Activated CD4-positive, alpha-beta T cell treated with anti-CD3 and anti-CD28 coated beads, Interleukin-2, amount 10 ng/mL, durations not matched to agents 24 days and 14 days (primary cell): Measurements from ENCODE around the gene CYP24A1. TPM values are rescaled to one million over a fixed set of nuclear protein-coding genes. Genes with fewer than 3 reads are reported as not detected.

Source experiments
- DNase-seq: peaks from one replicate; pipeline ENCODE4 v3.0.0; 2022
- H3K27ac Mint-ChIP-seq: one replicate; pipeline ENCODE4 v1.8.0; 2022; ENCODE audit warnings: mild to moderate bottlenecking, mixed read lengths
- H3K27me3 Mint-ChIP-seq: one replicate; pipeline ENCODE4 v1.8.0; 2022; ENCODE audit warnings: mixed read lengths
- H3K36me3 Mint-ChIP-seq: one replicate; pipeline ENCODE4 v1.8.0; 2022; ENCODE audit warnings: low read depth, mild to moderate bottlenecking, mixed read lengths
- H3K4me1 Mint-ChIP-seq: one replicate; pipeline ENCODE4 v1.8.0; 2021; ENCODE audit warnings: mixed read lengths
- H3K4me3 Mint-ChIP-seq: one replicate; pipeline ENCODE4 v1.8.0; 2022; ENCODE audit warnings: mild to moderate bottlenecking, moderate library complexity, mixed read lengths
- H3K9me3 Mint-ChIP-seq: one replicate; pipeline ENCODE4 v1.8.0; 2021; ENCODE audit warnings: mixed read lengths
- intact Hi-C: fragments of 100-400 bp; cut with micrococcal nuclease; formaldehyde crosslinking; loops from one replicate; pipeline ENCODE4 v1.15.1; 2023
- total RNA-seq: library from RNA; stranded (reverse); gene quantifications from 2 replicates; pipeline ENCODE4 v1.2.3, GENCODE V29; 2022

Gene CYP24A1
- total RNA-seq, 1 donor from 2014 or later, result not detected

GRCh38 chr20:54177378-54177777, 3.6 kb upstream of the CYP24A1 start:
- Mint-ChIP-seq H3K9me3 (no peaks in the 10 kb centered on the region), H3K27ac (no peak overlapping the region), H3K4me3 (no peak overlapping the region), H3K4me1 (peaks cover 13% of the 10 kb centered on the region), H3K36me3 (no peaks in the 10 kb centered on the region), H3K27me3 (peaks cover 44% of the 10 kb centered on the region)
- intact Hi-C loops, result no loop called here
- no peak for DNase-seq

DNA sequence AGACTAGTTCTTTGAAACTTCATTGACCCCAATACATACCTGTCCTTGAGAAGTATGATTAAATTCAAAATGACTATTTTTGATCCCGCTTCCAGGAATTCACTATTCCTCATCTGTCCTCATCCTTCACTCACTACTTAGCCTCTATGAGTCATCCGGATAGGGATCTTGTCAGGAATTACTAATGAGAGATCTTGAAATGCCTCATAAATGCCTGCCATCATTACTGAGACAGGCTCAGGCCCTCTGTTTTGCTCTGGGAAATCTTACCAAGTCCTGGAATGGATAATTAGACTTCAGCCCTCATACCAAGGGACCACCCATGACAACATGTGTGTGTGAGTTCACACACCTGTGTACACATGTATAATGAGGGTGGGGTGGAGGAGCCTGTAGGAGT, 2.8 kb upstream of the CYP24A1 start:
- Mint-ChIP-seq H3K27ac (no peak overlapping the region), H3K27me3 (peaks cover 52% of the 10 kb centered on the region)

DNA sequence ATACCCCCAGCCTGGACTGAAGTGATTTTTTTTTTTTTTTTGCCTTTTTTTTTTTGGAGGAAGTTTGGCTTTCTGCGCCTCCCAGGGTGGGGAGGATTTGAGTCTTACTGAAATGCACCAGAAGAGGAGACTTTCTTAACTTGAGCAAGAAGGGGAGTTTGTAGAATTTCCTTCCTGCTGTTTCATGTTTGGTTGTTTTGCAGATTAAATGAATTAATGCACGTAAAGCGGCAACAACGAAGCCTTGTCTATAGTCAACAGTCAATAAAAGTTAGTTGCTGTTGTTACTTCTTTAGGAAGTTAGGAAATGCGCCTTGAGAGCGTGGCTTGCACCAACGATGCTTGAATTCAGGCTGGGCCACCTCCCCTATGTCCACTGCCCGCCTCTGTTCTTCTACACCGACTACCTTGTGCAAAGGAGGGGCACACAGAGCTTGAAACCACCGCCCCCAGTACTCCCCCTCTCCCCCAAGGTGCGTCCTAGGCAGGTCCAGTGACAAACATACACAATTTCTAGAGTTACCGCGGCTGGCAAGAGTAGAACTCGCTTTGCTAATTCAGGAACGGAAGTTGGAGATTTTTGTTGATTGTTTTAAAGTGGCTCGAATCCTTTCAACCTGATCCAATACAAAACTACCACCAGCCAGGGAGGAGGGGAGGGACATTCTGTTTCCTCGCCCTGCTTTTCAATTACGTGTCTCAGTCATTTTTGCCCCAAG, 830 bp upstream of the CYP24A1 start:
- DNase-seq, result no peak
- Mint-ChIP-seq H3K9me3 (no peaks in the 10 kb centered on the region), H3K36me3 (no peaks in the 10 kb centered on the region), H3K4me1 (peaks cover 13% of the 10 kb centered on the region), H3K27me3 (peaks cover 63% of the 10 kb centered on the region), H3K4me3 (peak overlapping the region; percentile 70), H3K27ac (no peak overlapping the region)
- intact Hi-C loops, result no loop called here

More for the DNA sequence above, 2.8 kb upstream of the CYP24A1 start:
- no peaks in the 10 kb centered on the region for H3K36me3 Mint-ChIP-seq
- intact Hi-C loops, result no loop called here
- H3K4me1 Mint-ChIP-seq, result peaks cover 13% of the 10 kb centered on the region
- H3K9me3 Mint-ChIP-seq, result no peaks in the 10 kb centered on the region
- no peak for DNase-seq
- H3K4me3 Mint-ChIP-seq, result no peak overlapping the region

- no peak for DNase-seq
- Mint-ChIP-seq H3K4me1 (peaks cover 13% of the 10 kb centered on the region), H3K4me3 (peak overlapping the region; percentile 56)
Measured at GRCh38 chr20:54172856-54173652, 732 bp downstream of the CYP24A1 start.

GRCh38 chr20:54172532-54172855, 1.3 kb downstream of the CYP24A1 start:
- Mint-ChIP-seq H3K27ac (no peak overlapping the region), H3K4me1 (peaks cover 13% of the 10 kb centered on the region), H3K4me3 (peak overlapping the region; percentile 17), H3K9me3 (no peaks in the 10 kb centered on the region), H3K27me3 (peaks cover 76% of the 10 kb centered on the region), H3K36me3 (no peaks in the 10 kb centered on the region)
- no peak for DNase-seq
- intact Hi-C loops, result no loop called here

More at GRCh38 chr20:54172856-54173652, 732 bp downstream of the CYP24A1 start:
- Mint-ChIP-seq H3K9me3 (no peaks in the 10 kb centered on the region), H3K36me3 (no peaks in the 10 kb centered on the region), H3K27me3 (peaks cover 72% of the 10 kb centered on the region), H3K27ac (no peak overlapping the region)
- intact Hi-C loops, result no loop called here

GRCh38 chr20:54170963-54171362, 2.8 kb downstream of the CYP24A1 start:
- DNase-seq, result no peak
- H3K4me1 Mint-ChIP-seq, result peaks cover 13% of the 10 kb centered on the region
- H3K4me3 Mint-ChIP-seq, result no peak overlapping the region
- H3K9me3 Mint-ChIP-seq, result no peaks in the 10 kb centered on the region
- H3K27me3 Mint-ChIP-seq, result peaks cover 79% of the 10 kb centered on the region
- intact Hi-C loops, result no loop called here
- no peak overlapping the region for H3K27ac Mint-ChIP-seq
- no peaks in the 10 kb centered on the region for H3K36me3 Mint-ChIP-seq

- Mint-ChIP-seq H3K9me3 (no peaks in the 10 kb centered on the region), H3K4me1 (peaks cover 13% of the 10 kb centered on the region), H3K27me3 (peaks cover 75% of the 10 kb centered on the region), H3K4me3 (no peak overlapping the region), H3K27ac (no peak overlapping the region), H3K36me3 (no peaks in the 10 kb centered on the region)
- intact Hi-C loops, result no loop called here
- DNase-seq, result no peak
Measured at GRCh38 chr20:54170026-54170471, 3.7 kb downstream of the CYP24A1 start.

DNA sequence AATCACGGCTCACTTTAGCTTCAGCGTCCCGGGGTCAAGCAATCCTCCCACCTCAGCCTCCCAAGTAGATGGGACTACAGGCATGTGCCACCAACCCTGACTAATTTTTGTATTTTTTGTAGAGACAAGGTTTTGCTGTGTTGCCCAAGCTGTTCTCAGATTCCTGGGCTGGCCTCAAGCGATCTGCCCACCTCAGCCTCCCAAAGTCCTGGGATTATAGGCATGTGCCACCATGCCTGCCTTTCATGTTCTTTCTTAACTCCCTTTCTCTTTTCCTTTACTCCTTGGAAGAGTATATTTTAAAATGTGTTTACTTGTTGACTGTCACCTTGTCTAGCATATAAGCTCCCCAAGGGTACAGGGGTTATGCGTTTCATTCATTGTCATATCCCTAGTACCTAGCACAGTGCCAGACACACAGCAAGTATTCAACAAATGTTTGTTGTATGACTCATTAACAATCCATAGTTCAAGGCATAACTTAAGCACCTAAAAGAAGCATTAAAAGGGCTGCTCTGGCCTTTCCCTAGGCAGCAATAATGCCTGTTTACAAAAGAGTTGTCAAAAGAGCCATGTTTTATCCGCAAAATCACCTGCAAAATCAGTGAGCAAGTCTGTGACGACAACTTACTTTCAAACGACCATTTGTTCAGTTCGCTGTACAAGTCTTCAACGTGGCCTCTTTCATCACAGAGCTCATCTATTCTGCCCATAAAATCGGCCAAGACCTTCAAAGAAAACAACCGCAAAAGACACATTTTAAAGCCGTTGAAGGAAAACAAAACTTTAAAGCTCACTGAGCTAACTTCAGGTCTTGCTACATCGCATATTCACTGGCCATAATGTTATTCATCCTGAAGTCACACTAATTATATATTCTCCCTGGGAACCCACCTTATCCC, 4.6 kb downstream of the CYP24A1 start:
- Mint-ChIP-seq H3K4me3 (no peak overlapping the region), H3K36me3 (no peaks in the 10 kb centered on the region), H3K27me3 (peaks cover 67% of the 10 kb centered on the region), H3K9me3 (no peaks in the 10 kb centered on the region), H3K4me1 (peaks cover 6% of the 10 kb centered on the region), H3K27ac (no peak overlapping the region)
- intact Hi-C loops, result no loop called here
- DNase-seq, result no peak

DNA sequence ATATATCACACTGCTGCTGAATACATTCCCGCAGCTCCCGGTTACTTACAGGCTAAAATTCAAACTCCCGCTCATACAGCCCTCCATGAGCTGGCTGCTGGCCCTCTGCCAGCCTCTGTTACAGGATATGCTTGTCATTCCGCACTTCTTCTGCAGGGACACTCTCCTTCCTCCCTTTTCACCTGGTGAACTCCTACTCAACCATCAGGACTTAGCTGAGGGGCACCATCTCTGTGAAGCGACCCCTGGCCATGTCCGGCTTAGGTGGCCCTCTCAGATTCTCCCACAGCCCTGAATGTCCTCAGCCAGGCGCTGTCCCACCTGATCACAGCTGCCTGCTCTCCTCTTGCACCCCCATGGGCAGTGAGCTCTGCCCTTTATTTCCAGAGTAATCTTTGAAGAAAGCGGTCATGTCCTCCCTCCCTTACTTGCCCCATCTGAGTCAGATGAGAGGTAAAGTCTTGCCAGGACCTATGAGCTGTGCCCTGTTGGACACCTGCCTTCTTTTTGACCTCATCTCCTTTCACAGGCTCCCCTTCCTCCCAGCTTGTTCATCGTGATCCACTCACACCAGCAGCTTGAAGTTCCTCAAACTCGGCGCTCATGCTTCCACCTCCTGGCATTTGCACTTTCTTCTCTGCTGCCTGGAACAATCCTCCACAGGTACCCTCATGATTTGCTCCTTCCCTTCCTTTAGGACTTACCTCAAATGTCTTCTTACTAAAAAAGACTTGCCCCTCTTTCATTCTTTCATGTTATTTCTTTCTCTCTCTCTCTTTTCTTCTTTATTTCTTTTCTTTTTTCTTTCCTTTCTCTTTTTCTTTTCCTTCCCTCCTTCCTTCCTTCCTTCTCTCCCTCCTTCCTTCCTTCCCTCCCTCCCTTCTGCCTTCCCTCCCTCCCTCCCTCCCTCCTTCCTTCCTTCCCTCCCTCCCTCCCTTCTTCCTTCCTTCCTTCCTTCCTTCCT, 5.6 kb downstream of the CYP24A1 start:
- Mint-ChIP-seq H3K27me3 (peaks cover 60% of the 10 kb centered on the region), H3K36me3 (no peaks in the 10 kb centered on the region), H3K4me3 (no peak overlapping the region), H3K27ac (no peak overlapping the region), H3K9me3 (no peaks in the 10 kb centered on the region), H3K4me1 (no peaks in the 10 kb centered on the region)
- no peak for DNase-seq
- intact Hi-C loops, result no loop called here

DNA sequence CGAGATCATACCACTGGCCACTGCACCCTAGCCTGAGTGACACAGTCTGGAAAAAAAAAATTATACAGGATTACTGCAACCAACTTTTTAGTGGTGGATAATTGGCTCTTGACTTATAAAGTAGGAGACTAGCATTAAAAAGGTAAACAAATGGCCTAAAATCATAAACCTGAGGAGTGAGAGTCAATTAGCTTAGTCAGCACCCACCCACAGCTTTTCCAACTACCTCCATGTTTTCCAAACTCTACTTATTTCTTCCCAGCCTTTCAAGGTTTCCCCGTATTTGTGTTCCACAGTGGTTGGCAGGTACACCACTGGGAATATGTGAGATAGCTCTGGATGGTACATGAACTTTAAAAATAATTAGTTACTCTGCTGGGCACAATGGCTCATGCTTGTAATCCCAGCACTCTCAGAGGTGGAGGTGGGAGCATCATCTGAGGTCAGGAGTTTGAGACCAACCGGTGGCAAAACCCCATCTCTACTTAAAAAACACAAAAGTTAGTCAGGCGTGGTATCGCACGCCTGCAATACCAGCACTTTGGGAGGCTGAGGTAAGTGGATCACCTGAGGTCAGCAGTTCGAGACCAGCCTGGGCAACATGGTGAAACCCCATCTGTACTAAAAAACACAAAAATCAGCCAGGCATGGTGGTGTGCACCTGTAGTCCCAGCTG, 6.7 kb downstream of the CYP24A1 start:
- Mint-ChIP-seq H3K36me3 (no peaks in the 10 kb centered on the region), H3K27ac (no peak overlapping the region)
- intact Hi-C loops, result no loop called here

GRCh38 chr20:54165803-54166202, 8.0 kb downstream of the CYP24A1 start:
- H3K9me3 Mint-ChIP-seq, result no peaks in the 10 kb centered on the region
- H3K36me3 Mint-ChIP-seq, result no peaks in the 10 kb centered on the region
- H3K27me3 Mint-ChIP-seq, result peaks cover 49% of the 10 kb centered on the region

More for the DNA sequence above, 6.7 kb downstream of the CYP24A1 start:
- H3K4me3 Mint-ChIP-seq, result no peak overlapping the region
- H3K4me1 Mint-ChIP-seq, result no peaks in the 10 kb centered on the region
- H3K9me3 Mint-ChIP-seq, result no peaks in the 10 kb centered on the region
- DNase-seq, result no peak
- H3K27me3 Mint-ChIP-seq, result peaks cover 59% of the 10 kb centered on the region

GRCh38 chr20:54165014-54165413, 8.8 kb downstream of the CYP24A1 start:
- no peak for DNase-seq
- peaks cover 45% of the 10 kb centered on the region for H3K27me3 Mint-ChIP-seq
- intact Hi-C loops, result no loop called here
- no peak overlapping the region for H3K4me3 Mint-ChIP-seq
- no peak overlapping the region for H3K27ac Mint-ChIP-seq
- H3K9me3 Mint-ChIP-seq, result no peaks in the 10 kb centered on the region
- no peaks in the 10 kb centered on the region for H3K36me3 Mint-ChIP-seq
- H3K4me1 Mint-ChIP-seq, result no peaks in the 10 kb centered on the region

More at GRCh38 chr20:54165803-54166202, 8.0 kb downstream of the CYP24A1 start:
- intact Hi-C loops, result no loop called here
- no peak overlapping the region for H3K4me3 Mint-ChIP-seq
- DNase-seq, result no peak
- H3K4me1 Mint-ChIP-seq, result no peaks in the 10 kb centered on the region
- H3K27ac Mint-ChIP-seq, result no peak overlapping the region
